Duodenal mucosa (tissue), 2 donors: ENCODE measurements around the gene PHB1.

Experiments
- H3K27ac ChIP-seq: one replicate; pipeline ENCODE4 v1.7.0; 2013; ENCODE audit warnings: low read depth, low read length
- H3K27me3 ChIP-seq, 2 donors: one replicate each; pipeline ENCODE4 v1.7.0; 2013; ENCODE audit warnings: low read length in 2 of 2, control low read depth in 1 of 2; ENCODE audit not compliant: insufficient read depth in 2 of 2, control insufficient read depth in 1 of 2
- H3K36me3 ChIP-seq, 2 donors: one replicate each; pipeline ENCODE4 v1.7.0; 2013; ENCODE audit warnings: low read length in 2 of 2, control low read depth in 1 of 2; ENCODE audit not compliant: insufficient read depth in 2 of 2, control insufficient read depth in 1 of 2
- H3K4me1 ChIP-seq, 2 donors: one replicate each; pipeline ENCODE4 v1.7.0; 2013; ENCODE audit warnings: low read length in 2 of 2, control low read depth in 1 of 2; ENCODE audit not compliant: insufficient read depth in 2 of 2, control insufficient read depth in 1 of 2
- H3K4me3 ChIP-seq, 2 donors: one replicate each; pipeline ENCODE4 v1.7.0; 2013; ENCODE audit warnings: low read length in 2 of 2, low read depth in 1 of 2
- H3K9ac ChIP-seq, 2 donors: one replicate each; pipeline ENCODE4 v1.7.0; 2013; ENCODE audit warnings: low read length in 2 of 2, low read depth in 1 of 2
- H3K9me3 ChIP-seq, 2 donors: one replicate each; pipeline ENCODE4 v1.7.0; 2013; ENCODE audit warnings: low read length in 2 of 2, control low read depth in 1 of 2; ENCODE audit not compliant: control insufficient read depth in 1 of 2

Gene PHB1

DNA sequence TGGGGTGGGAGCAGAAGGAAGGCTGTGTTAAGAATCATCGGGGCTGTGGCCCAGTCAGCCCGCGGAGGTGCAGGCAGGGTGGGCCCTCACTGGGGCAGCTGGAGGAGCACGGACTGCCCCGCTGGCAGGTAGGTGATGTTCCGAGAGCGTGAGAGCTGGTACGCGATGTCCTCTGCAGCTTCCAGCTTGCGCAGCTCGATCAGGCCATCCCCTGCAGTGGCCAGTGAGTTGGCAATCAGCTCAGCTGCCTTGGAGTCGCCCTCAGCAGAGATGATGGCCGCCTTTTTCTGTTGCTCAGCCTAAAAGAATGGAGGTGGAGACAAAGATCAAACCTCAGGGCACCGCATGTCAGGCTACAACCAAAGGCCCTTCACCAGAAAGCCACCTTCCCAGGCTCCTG, 9.8 kb downstream of the PHB1 start:
- Histone ChIP-seq H3K4me1 (peaks cover 12 to 15% of the 10 kb centered on the region in 2 donors), H3K27me3 (no peaks in the 10 kb centered on the region), H3K9me3 (no peaks in the 10 kb centered on the region), H3K27ac (no peak overlapping the region), H3K9ac (no peak overlapping the region), H3K36me3 (peaks cover 26 to 65% of the 10 kb centered on the region in 2 donors), H3K4me3 (no peak overlapping the region)

- peaks cover 26 to 61% of the 10 kb centered on the region in 2 donors for H3K36me3 ChIP-seq
- H3K9ac ChIP-seq: no peak overlapping the region
- peaks cover 12 to 15% of the 10 kb centered on the region in 2 donors for H3K4me1 ChIP-seq
- H3K9me3 ChIP-seq: no peaks in the 10 kb centered on the region
- no peak overlapping the region for H3K4me3 ChIP-seq
- no peak overlapping the region for H3K27ac ChIP-seq
- no peaks in the 10 kb centered on the region for H3K27me3 ChIP-seq
These were observed 10.3 kb downstream of the PHB1 start for GRCh38 chr17:49404361-49404760.

GRCh38 chr17:49403514-49404289, 11.0 kb downstream of the PHB1 start:
- H3K36me3 ChIP-seq: peaks cover 26 to 54% of the 10 kb centered on the region in 2 donors
- H3K9ac ChIP-seq: no peak overlapping the region
- no peak overlapping the region for H3K4me3 ChIP-seq

DNA sequence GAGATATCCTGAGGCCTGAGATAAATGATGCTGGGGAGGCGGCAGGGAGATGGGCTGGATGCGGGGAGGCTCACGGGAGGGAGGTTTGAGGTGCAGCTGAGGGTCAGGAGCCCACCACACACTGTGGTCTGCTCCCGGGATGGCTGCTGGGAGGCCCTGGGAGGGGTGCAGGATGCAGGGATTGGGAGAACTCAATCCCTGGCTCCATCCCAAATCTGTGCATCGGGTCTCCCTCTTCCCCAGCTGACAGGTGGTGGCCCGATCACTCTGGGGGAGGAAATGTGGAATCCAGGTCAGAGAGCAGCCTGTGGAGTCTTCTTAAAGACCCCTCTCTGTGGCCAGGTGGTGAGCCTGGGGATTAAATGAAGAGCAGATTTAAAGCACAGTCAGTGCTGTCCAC, 12.0 kb downstream of the PHB1 start:
- H3K27ac ChIP-seq: no peak overlapping the region
- H3K9ac ChIP-seq: no peak overlapping the region
- H3K4me3 ChIP-seq: no peak overlapping the region

More at GRCh38 chr17:49403514-49404289, 11.0 kb downstream of the PHB1 start:
- Histone ChIP-seq H3K9me3 (no peaks in the 10 kb centered on the region), H3K27me3 (no peaks in the 10 kb centered on the region), H3K4me1 (peaks cover 9 to 10% of the 10 kb centered on the region in 2 donors), H3K27ac (no peak overlapping the region)

DNA sequence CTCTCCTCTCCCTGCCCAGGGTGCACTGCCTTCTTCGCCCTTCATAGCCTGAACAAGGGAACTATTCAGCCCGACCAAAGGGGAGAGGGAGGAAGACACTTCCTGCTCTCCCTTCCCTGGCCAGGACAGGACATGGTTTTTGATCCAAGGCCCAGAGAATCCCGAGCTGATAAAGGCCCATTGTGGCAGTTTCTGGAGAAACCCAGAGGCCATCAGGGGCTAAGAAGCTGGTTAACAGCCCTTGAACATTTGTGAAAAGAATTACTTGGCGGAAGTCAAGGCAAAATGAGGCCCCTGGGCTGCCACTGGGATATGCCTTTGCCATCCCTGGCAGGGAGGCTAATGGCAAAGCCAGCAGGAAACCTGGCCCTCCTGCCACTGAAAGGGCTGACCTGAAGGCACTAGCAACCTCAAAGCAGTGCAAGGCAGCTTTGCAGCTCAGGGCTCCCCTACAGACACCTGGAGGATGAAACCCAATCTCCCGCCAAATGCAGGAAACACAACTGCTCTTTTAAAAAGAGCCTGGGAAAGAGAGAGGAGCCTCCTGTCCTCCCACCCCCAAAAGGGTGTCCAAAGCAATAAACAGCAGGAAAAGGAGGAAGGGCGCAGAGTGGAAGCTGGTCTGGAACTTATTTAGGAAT, 12.6 kb downstream of the PHB1 start:
- Histone ChIP-seq H3K9me3 (no peaks in the 10 kb centered on the region), H3K4me3 (no peak overlapping the region), H3K27me3 (no peaks in the 10 kb centered on the region), H3K4me1 (no peaks in the 10 kb centered on the region), H3K9ac (no peak overlapping the region), H3K36me3 (peaks cover 24 to 45% of the 10 kb centered on the region in 2 donors), H3K27ac (no peak overlapping the region)

More for the DNA sequence above, 12.0 kb downstream of the PHB1 start:
- H3K27me3 ChIP-seq: no peaks in the 10 kb centered on the region
- no peaks in the 10 kb centered on the region for H3K4me1 ChIP-seq
- H3K9me3 ChIP-seq: no peaks in the 10 kb centered on the region
- peaks cover 26 to 49% of the 10 kb centered on the region in 2 donors for H3K36me3 ChIP-seq

DNA sequence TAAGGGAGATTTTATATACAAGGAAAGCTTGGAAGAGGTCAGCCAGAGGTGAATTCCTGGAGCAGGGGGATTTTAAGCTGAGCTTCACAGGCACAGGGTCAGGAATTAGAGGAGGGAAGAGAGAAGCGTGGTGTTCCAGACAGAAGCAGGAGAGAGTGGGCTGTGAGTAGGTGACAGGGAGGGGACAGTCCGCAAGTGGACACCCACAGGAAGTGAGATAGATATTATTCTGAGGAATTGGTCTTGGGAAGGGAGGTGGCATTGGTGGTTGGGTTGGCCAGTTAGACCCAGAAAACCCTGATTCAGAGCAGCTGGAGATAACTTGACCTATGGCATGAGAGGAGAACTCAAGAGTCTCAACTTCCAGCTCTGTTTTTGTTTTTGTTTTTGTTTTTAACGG, 14.7 kb downstream of the PHB1 start:
- no peaks in the 10 kb centered on the region for H3K9me3 ChIP-seq
- peaks cover 6 to 24% of the 10 kb centered on the region in 2 donors for H3K36me3 ChIP-seq
- H3K9ac ChIP-seq: no peak overlapping the region
- H3K4me1 ChIP-seq: no peaks in the 10 kb centered on the region
- H3K4me3 ChIP-seq: no peak overlapping the region
- H3K27ac ChIP-seq: no peak overlapping the region
- H3K27me3 ChIP-seq: no peaks in the 10 kb centered on the region

DNA sequence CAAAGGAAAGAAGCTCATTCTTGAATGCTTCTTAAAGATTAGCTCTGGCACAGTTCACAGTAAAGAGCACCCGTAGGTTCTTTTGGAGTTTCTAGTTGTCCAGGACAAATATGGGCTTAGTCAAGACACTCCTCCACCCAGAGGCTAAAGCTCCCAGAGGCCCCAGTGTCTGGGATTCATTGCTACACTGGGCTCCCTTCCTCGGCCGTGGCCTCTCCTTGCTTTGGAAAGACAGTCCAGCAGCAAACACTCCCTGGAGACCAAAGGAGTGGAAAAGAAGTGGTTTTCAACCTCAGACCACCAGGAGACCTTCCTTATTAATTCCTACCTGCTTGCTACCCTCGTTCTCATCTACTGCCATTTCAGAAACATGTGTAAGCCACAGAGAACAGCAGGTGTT, 17.1 kb downstream of the PHB1 start:
- H3K4me3 ChIP-seq: no peak overlapping the region
- no peaks in the 10 kb centered on the region for H3K9me3 ChIP-seq
- H3K9ac ChIP-seq: no peak overlapping the region
- no peak overlapping the region for H3K27ac ChIP-seq
- no peaks in the 10 kb centered on the region for H3K27me3 ChIP-seq
- peaks cover 0 to 2% of the 10 kb centered on the region in 2 donors for H3K36me3 ChIP-seq
- peaks cover 0 to 4% of the 10 kb centered on the region in 2 donors for H3K4me1 ChIP-seq

DNA sequence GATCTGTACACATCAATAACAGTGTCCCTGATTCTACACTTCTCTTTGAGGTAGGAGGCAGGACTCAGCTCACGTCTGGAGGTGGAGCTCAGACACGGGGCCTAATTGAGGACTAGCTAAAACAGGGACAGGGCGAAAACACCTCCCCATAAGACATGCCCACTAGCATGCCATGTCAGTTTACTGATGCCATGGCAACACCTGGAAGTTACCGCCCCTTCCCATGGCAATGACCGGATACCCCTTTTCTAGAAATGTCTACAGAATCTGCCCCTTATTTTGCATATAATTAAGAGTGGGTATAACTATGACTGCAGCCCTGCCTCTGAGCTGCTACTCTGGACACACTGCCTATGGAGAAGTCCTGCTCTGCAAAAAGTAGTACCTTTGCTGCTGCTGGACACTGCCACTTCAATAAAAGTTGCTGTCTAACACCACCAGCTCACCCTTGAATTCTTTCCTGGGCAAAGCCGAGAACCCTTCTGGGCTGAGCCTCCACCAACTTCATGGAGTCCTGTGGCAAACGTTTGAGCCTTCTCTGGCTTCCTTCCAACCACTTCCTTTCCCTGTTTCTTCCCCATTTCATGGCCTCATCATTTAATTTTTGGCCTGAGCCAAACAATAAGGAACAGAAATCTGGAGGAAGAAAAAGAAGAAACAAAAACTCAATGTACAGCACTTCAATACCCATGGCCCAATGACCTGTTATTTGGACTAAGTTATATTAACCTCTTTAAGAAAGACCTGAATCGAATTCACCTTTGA, 21.0 kb downstream of the PHB1 start:
- Histone ChIP-seq H3K9me3 (no peaks in the 10 kb centered on the region), H3K27me3 (no peaks in the 10 kb centered on the region), H3K36me3 (no peaks in the 10 kb centered on the region), H3K27ac (no peak overlapping the region), H3K4me1 (peaks cover 21 to 26% of the 10 kb centered on the region in 2 donors), H3K9ac (no peak overlapping the region), H3K4me3 (no peak overlapping the region)

DNA sequence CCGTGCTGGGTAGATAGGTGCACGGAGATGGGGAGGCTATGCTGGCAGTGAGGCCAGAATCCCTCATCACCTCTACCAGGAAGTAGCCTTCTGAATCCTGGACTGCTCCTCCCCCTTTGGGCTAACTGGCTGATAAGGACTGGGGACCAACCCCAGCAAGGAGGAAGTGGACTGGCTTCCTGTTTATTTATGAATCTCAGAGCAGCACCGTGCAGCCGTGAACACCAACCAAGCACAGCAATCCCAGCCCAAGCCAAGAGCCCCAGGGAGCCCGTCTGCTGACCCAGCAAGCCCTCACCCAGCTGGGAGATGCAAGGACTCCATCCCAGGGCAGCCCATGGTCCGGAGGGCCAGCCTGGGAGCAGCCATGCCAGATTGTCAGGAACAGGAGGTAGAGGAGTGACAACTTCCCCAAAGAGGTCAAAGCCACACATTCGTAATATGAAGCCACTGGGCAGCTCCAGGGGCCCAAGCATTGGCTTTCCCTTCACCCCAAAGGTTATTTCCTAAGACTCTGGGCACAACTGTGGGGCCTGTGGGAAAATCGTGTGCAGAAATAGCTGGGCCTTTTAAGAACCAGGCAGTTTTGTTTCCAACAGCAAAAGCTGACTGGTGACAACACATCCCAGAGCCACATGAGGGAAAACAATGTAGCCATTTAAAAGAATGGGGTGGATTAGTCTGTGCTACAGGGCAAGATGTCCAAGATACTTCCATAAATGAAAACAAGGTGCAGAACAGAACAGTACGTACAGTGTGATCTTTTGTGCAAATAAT, 23.9 kb downstream of the PHB1 start:
- Histone ChIP-seq H3K9ac (peak overlapping the region; percentile 1 to 12), H3K4me1 (peaks cover 32 to 35% of the 10 kb centered on the region in 2 donors), H3K9me3 (no peaks in the 10 kb centered on the region), H3K27me3 (no peaks in the 10 kb centered on the region), H3K36me3 (no peaks in the 10 kb centered on the region), H3K4me3 (peak overlapping the region; percentile 40), H3K27ac (peak overlapping the region; percentile 11)
